ENCODE data around the gene LURAP1L. TPM values are rescaled to one million over a fixed set of nuclear protein-coding genes. Genes with fewer than 3 reads are reported as not detected.

The LURAP1L gene
- total RNA-seq, 3 donors from 2014 or later (not counting 1 experiment from before 2014, with no cell fraction given): not detected

DNA sequence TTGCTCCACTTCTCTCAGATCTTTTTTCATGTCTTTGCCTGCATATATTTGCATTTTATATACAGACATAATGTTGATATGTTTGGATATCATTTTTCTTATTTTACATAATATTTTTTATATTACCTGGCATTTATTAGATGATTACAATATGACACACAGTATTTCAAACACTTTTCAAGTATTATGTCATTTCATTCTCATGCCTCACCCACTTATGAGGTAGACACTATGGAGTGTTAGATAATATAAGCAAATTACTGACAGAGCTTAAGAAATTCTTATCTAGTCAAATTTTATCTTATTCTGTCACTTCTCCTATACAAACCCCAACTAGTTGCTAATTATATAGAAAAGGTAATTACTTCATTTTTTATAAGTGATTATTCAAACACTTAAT lies 11.1 kb downstream of the LURAP1L start:
- Mint-ChIP-seq H3K27me3 (ENCODE audit: low read depth in 2 of 2) (no peaks in the 10 kb centered on the region), H3K4me3 (no peak overlapping the region), H3K4me1 (no peaks in the 10 kb centered on the region), H3K36me3 (no peaks in the 10 kb centered on the region), H3K27ac (no peak overlapping the region), H3K9me3 (peaks cover 7 to 19% of the 10 kb centered on the region in 2 donors)
- Histone ChIP-seq H3K36me3 (ENCODE audit: control insufficient read depth, insufficient read depth, low read length) (no peaks in the 10 kb centered on the region), H3K27me3 (ENCODE audit: control insufficient read depth, insufficient read depth, low read length) (no peaks in the 10 kb centered on the region), H3K4me1 (ENCODE audit: control insufficient read depth, insufficient read depth, low read length) (no peaks in the 10 kb centered on the region), H3K27ac (ENCODE audit: low read length) (no peak overlapping the region), H3K4me3 (ENCODE audit: low read length) (no peak overlapping the region), H3K9me3 (ENCODE audit: control insufficient read depth, insufficient read depth, low read length) (peaks cover 5% of the 10 kb centered on the region)
- intact Hi-C loops (cut with micrococcal nuclease): no loop called here
- DNase-seq (no peak), ATAC-seq (no peak)
- TF ChIP-seq, protein P1, sequence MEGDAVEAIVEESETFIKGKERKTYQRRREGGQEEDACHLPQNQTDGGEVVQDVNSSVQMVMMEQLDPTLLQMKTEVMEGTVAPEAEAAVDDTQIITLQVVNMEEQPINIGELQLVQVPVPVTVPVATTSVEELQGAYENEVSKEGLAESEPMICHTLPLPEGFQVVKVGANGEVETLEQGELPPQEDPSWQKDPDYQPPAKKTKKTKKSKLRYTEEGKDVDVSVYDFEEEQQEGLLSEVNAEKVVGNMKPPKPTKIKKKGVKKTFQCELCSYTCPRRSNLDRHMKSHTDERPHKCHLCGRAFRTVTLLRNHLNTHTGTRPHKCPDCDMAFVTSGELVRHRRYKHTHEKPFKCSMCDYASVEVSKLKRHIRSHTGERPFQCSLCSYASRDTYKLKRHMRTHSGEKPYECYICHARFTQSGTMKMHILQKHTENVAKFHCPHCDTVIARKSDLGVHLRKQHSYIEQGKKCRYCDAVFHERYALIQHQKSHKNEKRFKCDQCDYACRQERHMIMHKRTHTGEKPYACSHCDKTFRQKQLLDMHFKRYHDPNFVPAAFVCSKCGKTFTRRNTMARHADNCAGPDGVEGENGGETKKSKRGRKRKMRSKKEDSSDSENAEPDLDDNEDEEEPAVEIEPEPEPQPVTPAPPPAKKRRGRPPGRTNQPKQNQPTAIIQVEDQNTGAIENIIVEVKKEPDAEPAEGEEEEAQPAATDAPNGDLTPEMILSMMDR (IDR thresholded peaks at IDR 0.05): no peak

- ATAC-seq: no peak
- H3K4me1 Mint-ChIP-seq: no peaks in the 10 kb centered on the region
These were observed 15.2 kb downstream of the LURAP1L start for GRCh38 chr9:12790001-12790400.

GRCh38 chr9:12790883-12791282 lies 16.1 kb downstream of the LURAP1L start:
- Histone ChIP-seq H3K27me3 (ENCODE audit: control insufficient read depth, insufficient read depth, low read length) (no peaks in the 10 kb centered on the region), H3K4me1 (ENCODE audit: control insufficient read depth, insufficient read depth, low read length) (no peaks in the 10 kb centered on the region), H3K9me3 (ENCODE audit: control insufficient read depth, insufficient read depth, low read length) (no peaks in the 10 kb centered on the region), H3K36me3 (ENCODE audit: control insufficient read depth, insufficient read depth, low read length) (no peaks in the 10 kb centered on the region), H3K4me3 (ENCODE audit: low read length) (no peak overlapping the region), H3K27ac (ENCODE audit: low read length) (no peak overlapping the region)
- no peak for DNase-seq
- Mint-ChIP-seq H3K27ac (no peak overlapping the region), H3K4me3 (no peak overlapping the region), H3K9me3 (peaks cover 8 to 11% of the 10 kb centered on the region in 2 donors), H3K27me3 (ENCODE audit: low read depth in 2 of 2) (no peaks in the 10 kb centered on the region), H3K36me3 (no peaks in the 10 kb centered on the region), H3K4me1 (no peaks in the 10 kb centered on the region)
- TF ChIP-seq, protein P1 (IDR thresholded peaks at IDR 0.05): no peak
- no peak for ATAC-seq
- intact Hi-C loops (cut with micrococcal nuclease): no loop called here
- 67% methylated on average over 2 of the region's 3 CpGs for WGBS (ENCODE audit: insufficient coverage)

More at GRCh38 chr9:12790001-12790400, 15.2 kb downstream of the LURAP1L start:
- Histone ChIP-seq H3K36me3 (ENCODE audit: control insufficient read depth, insufficient read depth, low read length) (no peaks in the 10 kb centered on the region), H3K4me3 (ENCODE audit: low read length) (no peak overlapping the region), H3K27ac (ENCODE audit: low read length) (no peak overlapping the region), H3K4me1 (ENCODE audit: control insufficient read depth, insufficient read depth, low read length) (no peaks in the 10 kb centered on the region), H3K9me3 (ENCODE audit: control insufficient read depth, insufficient read depth, low read length) (no peaks in the 10 kb centered on the region), H3K27me3 (ENCODE audit: control insufficient read depth, insufficient read depth, low read length) (no peaks in the 10 kb centered on the region)
- TF ChIP-seq, protein P1 (IDR thresholded peaks at IDR 0.05): no peak
- H3K27ac Mint-ChIP-seq: no peak overlapping the region
- intact Hi-C loops (cut with micrococcal nuclease): no loop called here
- H3K4me3 Mint-ChIP-seq: no peak overlapping the region
- H3K36me3 Mint-ChIP-seq: no peaks in the 10 kb centered on the region
- no peaks in the 10 kb centered on the region for H3K27me3 Mint-ChIP-seq (ENCODE audit: low read depth in 2 of 2)
- H3K9me3 Mint-ChIP-seq: peaks cover 7 to 14% of the 10 kb centered on the region in 2 donors
- no peak for DNase-seq

DNA sequence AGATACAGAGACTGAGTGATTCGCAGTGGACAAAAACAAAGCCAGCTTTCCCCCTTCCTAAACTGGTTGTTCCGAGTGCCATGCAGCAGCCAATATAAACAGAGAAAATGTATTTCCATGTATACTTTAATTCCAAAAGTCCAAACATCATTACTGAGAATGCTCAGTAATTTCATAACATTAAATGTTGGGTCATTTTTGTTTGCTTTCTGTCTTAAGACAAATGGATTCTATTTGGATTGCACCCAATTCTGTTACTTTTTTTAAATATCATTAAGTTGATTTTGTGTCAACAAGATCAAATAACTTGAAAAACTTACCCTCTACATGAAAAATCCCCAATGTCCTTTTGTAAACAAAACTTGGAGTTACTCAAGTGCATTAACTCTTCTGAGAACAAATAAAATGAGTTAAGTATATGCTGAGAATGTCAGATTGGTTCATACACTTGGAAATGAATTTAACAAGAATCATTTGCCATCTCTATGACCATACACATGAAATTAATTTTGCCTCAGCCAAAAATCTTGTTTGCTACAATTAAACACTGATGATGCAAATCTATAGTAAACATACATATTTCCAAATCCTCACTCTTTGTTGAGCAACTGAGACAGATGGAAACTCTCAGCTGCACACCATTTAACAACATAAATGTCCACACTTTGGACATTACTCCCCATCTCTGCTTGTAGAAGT lies 19.4 kb downstream of the LURAP1L start:
- Mint-ChIP-seq H3K27ac (no peak overlapping the region), H3K4me1 (no peaks in the 10 kb centered on the region), H3K36me3 (no peaks in the 10 kb centered on the region), H3K9me3 (peaks cover 3 to 8% of the 10 kb centered on the region in 2 donors), H3K4me3 (no peak overlapping the region), H3K27me3 (ENCODE audit: low read depth in 2 of 2) (no peaks in the 10 kb centered on the region)
- Histone ChIP-seq H3K9me3 (ENCODE audit: control insufficient read depth, insufficient read depth, low read length) (no peaks in the 10 kb centered on the region), H3K27ac (ENCODE audit: low read length) (no peak overlapping the region), H3K27me3 (ENCODE audit: control insufficient read depth, insufficient read depth, low read length) (no peaks in the 10 kb centered on the region), H3K36me3 (ENCODE audit: control insufficient read depth, insufficient read depth, low read length) (no peaks in the 10 kb centered on the region), H3K4me1 (ENCODE audit: control insufficient read depth, insufficient read depth, low read length) (no peaks in the 10 kb centered on the region), H3K4me3 (ENCODE audit: low read length) (no peak overlapping the region)
- TF ChIP-seq, protein P1 (IDR thresholded peaks at IDR 0.05): no peak
- DNase-seq (no peak), ATAC-seq (no peak)
- 90% methylated on average over 2 of the region's 2 CpGs for WGBS (ENCODE audit: insufficient coverage)
- intact Hi-C loops (cut with micrococcal nuclease): no loop called here
